H9 (cell line): ENCODE data around the gene KRTAP2-3. TPM values are rescaled to one million over a fixed set of nuclear protein-coding genes. Genes with fewer than 3 reads are reported as not detected.
"Not testable (repeated sequence)": the region's sequence is repeated elsewhere in the genome, so short reads cannot be mapped to it uniquely, and the experiment has no call there.

ENCODE experiments used
- DNase-seq: peaks from one replicate; pipeline ENCODE4 v3.0.0-alpha.2; 2017
- H2AFZ ChIP-seq: one replicate; pipeline ENCODE4 v1.6.1; 2013; ENCODE audit warnings: mild to moderate bottlenecking, low read length, control low read depth, moderate library complexity
- H2AK5ac ChIP-seq: 2 replicates; pipeline ENCODE4 v1.6.1; 2013; ENCODE audit warnings: low read length, control low read depth, mixed read lengths; ENCODE audit not compliant: insufficient read length
- H2BK120ac ChIP-seq: one replicate; pipeline ENCODE4 v1.6.1; 2013; ENCODE audit warnings: low read depth, mild to moderate bottlenecking, low read length, control low read depth, inconsistent platforms; ENCODE audit not compliant: poor library complexity, severe bottlenecking
- H2BK12ac ChIP-seq: 2 replicates; pipeline ENCODE4 v1.6.1; 2013; ENCODE audit warnings: low read length, control low read depth, mixed read lengths, low read depth; ENCODE audit not compliant: insufficient read length
- H2BK15ac ChIP-seq: 2 replicates; pipeline ENCODE4 v1.6.1; 2013; ENCODE audit warnings: low read depth, low read length, control low read depth
- H2BK20ac ChIP-seq: one replicate; pipeline ENCODE4 v1.6.1; 2013; ENCODE audit warnings: low read depth, mild to moderate bottlenecking, low read length, control low read depth, inconsistent platforms; ENCODE audit not compliant: poor library complexity, severe bottlenecking
- H2BK5ac ChIP-seq: 2 replicates; pipeline ENCODE4 v1.6.1; 2013; ENCODE audit warnings: low read length, control low read depth, mixed read lengths; ENCODE audit not compliant: insufficient read length
- H3K14ac ChIP-seq: 2 replicates; pipeline ENCODE4 v1.6.1; 2013; ENCODE audit warnings: low read length, control low read depth; ENCODE audit not compliant: insufficient read depth
- H3K18ac ChIP-seq: 2 replicates; pipeline ENCODE4 v1.6.1; 2013; ENCODE audit warnings: low read depth, mild to moderate bottlenecking, mixed read lengths, low read length, control low read depth; ENCODE audit not compliant: insufficient read length
- H3K23ac ChIP-seq: 2 replicates; pipeline ENCODE4 v1.6.1; 2013; ENCODE audit warnings: low read length, control low read depth, mixed read lengths, low read depth; ENCODE audit not compliant: insufficient read length
- H3K23me2 ChIP-seq: 2 replicates; pipeline ENCODE4 v1.6.1; 2013; ENCODE audit warnings: low read depth, mild to moderate bottlenecking, mixed read lengths, low read length, control low read depth; ENCODE audit not compliant: insufficient read length, poor library complexity, severe bottlenecking
- H3K27ac ChIP-seq: 2 replicates; pipeline ENCODE4 v1.5.1; 2013; ENCODE audit warnings: low read length, control low read depth, mixed read lengths, low read depth; ENCODE audit not compliant: insufficient read length
- H3K27me3 ChIP-seq: 2 replicates; pipeline ENCODE4 v1.6.1; 2013; ENCODE audit warnings: low read length, control low read depth, inconsistent platforms; ENCODE audit not compliant: insufficient read depth
- H3K4ac ChIP-seq: 2 replicates; pipeline ENCODE4 v1.6.1; 2013; ENCODE audit warnings: low read depth, mild to moderate bottlenecking, control low read depth, inconsistent platforms, low read length, moderate library complexity
- H3K4me1 ChIP-seq: 2 replicates; pipeline ENCODE4 v1.6.1; 2013; ENCODE audit warnings: low read length, control low read depth, inconsistent platforms; ENCODE audit not compliant: insufficient read depth
- H3K4me2 ChIP-seq: 2 replicates; pipeline ENCODE4 v1.6.1; 2013; ENCODE audit warnings: low read length, control low read depth, mixed read lengths; ENCODE audit not compliant: insufficient read length, insufficient read depth
- H3K56ac ChIP-seq: 2 replicates; pipeline ENCODE4 v1.6.1; 2013; ENCODE audit warnings: low read depth, mild to moderate bottlenecking, mixed read lengths, low read length, control low read depth; ENCODE audit not compliant: insufficient read length
- H3K79me1 ChIP-seq: 2 replicates; pipeline ENCODE4 v1.6.1; 2013; ENCODE audit warnings: low read depth, mild to moderate bottlenecking, moderate library complexity, low read length, control low read depth, inconsistent platforms; ENCODE audit not compliant: insufficient read depth, poor library complexity, severe bottlenecking
- H3K79me2 ChIP-seq: 2 replicates; pipeline ENCODE4 v1.6.1; 2013; ENCODE audit warnings: low read length, control low read depth, inconsistent platforms; ENCODE audit not compliant: insufficient read depth
- H3K9ac ChIP-seq: 2 replicates; pipeline ENCODE4 v1.6.1; 2013; ENCODE audit warnings: low read length, control low read depth, mixed read lengths; ENCODE audit not compliant: insufficient read length; ENCODE audit errors: extremely low read depth
- H3K9me3 ChIP-seq: one replicate; pipeline ENCODE4 v1.6.1; 2013; ENCODE audit warnings: low read depth, low read length, inconsistent platforms; ENCODE audit not compliant: control insufficient read depth
- H3T11ph ChIP-seq: one replicate; pipeline ENCODE4 v1.6.1; 2013; ENCODE audit warnings: mild to moderate bottlenecking, low read length, control low read depth, inconsistent platforms
- H4K20me1 ChIP-seq: one replicate; pipeline ENCODE4 v1.6.1; 2013; ENCODE audit not compliant: control insufficient read depth, insufficient read length, insufficient read depth
- H4K5ac ChIP-seq: 2 replicates; pipeline ENCODE4 v1.6.1; 2013; ENCODE audit warnings: low read depth, mild to moderate bottlenecking, mixed read lengths, low read length, control low read depth; ENCODE audit not compliant: insufficient read length
- H4K8ac ChIP-seq: replicated peaks from 2 replicates; pipeline ENCODE4 v1.6.1; 2013; ENCODE audit warnings: low read length, control low read depth, mixed read lengths, low read depth; ENCODE audit not compliant: insufficient read length
- H4K91ac ChIP-seq: 2 replicates; pipeline ENCODE4 v1.6.1; 2013; ENCODE audit warnings: low read depth, mild to moderate bottlenecking, moderate library complexity, mixed read lengths, low read length, control low read depth; ENCODE audit not compliant: insufficient read length
- H3K27ac Mint-ChIP-seq, 3 experiments: 2 replicates in 2 of 3; 3 replicates in 1 of 3; pipeline ENCODE4 v1.8.0; 2020 to 2021; ENCODE audit warnings: mixed read lengths in 3 of 3, mild to moderate bottlenecking in 1 of 3, moderate library complexity in 1 of 3
- H3K27me3 Mint-ChIP-seq: 2 replicates; pipeline ENCODE4 v1.8.0; 2021; ENCODE audit warnings: low read depth, mild to moderate bottlenecking, moderate library complexity, mixed read lengths
- H3K36me3 Mint-ChIP-seq, 3 experiments: 2 replicates in 2 of 3; 3 replicates in 1 of 3; pipeline ENCODE4 v1.8.0; 2020 to 2021; ENCODE audit warnings: low read depth in 3 of 3, mixed read lengths in 3 of 3; ENCODE audit not compliant: insufficient read depth in 1 of 3
- H3K4me1 Mint-ChIP-seq, 2 experiments: 2 replicates each; pipeline ENCODE4 v1.8.0; 2020; ENCODE audit warnings: mixed read lengths in 2 of 2
- H3K4me3 Mint-ChIP-seq, 2 experiments: 2 replicates in 1 of 2; 3 replicates in 1 of 2; pipeline ENCODE4 v1.8.0; 2020 to 2021; ENCODE audit warnings: mild to moderate bottlenecking in 2 of 2, mixed read lengths in 2 of 2, moderate library complexity in 1 of 2
- H3K9me3 Mint-ChIP-seq, 2 experiments: 2 replicates in 1 of 2; 3 replicates in 1 of 2; pipeline ENCODE4 v1.8.0; 2020; ENCODE audit warnings: mild to moderate bottlenecking in 2 of 2, mixed read lengths in 2 of 2, moderate library complexity in 1 of 2
- CTCF ChIP-seq: fragments of 200-600 bp; sonication (generic); conservative IDR thresholded peaks from 3 replicates; pipeline ENCODE4 v1.8.0; 2021; ENCODE audit warnings: antibody characterized with exemption, mild to moderate bottlenecking
- WGBS: extraction: QIAGEN DNeasy Blood & Tissue Kit; methylation state at CpG from one replicate; pipeline ENCODE4 v1.1.7; 2013; ENCODE audit warnings: missing lambda C conversion rate, low lambda C conversion rate, mixed read lengths; ENCODE audit not compliant: insufficient read length; ENCODE audit errors: extremely low coverage; 5-methylcytosine and 5-hydroxymethylcytosine counted together
- total RNA-seq: library from RNA; stranded (reverse); gene quantifications from 2 replicates; pipeline ENCODE4 v1.2.1, GENCODE V29; 2021

Gene KRTAP2-3
- total RNA-seq, 1 experiment from 2014 or later = not detected

- no peak for TF ChIP-seq CTCF
Observed at GRCh38 chr17:41057547-41057946, 2.4 kb downstream of the KRTAP2-3 start.

GRCh38 chr17:41055130-41055529 is 4.8 kb downstream of the KRTAP2-3 start, which contains the start of gene KRTAP2-2:
TSS of gene KRTAP2-2 (minus strand) at chr17:41055230. CDS start at chr17:41055211, 19 bp downstream.
- H2BK20ac ChIP-seq, H3K4me1 ChIP-seq, H2BK15ac ChIP-seq, H3K56ac ChIP-seq, H3K79me1 ChIP-seq, H3K9me3 Mint-ChIP-seq, H4K20me1 ChIP-seq, H3K4ac ChIP-seq, H3K4me3 Mint-ChIP-seq, H3K27ac Mint-ChIP-seq, H4K91ac ChIP-seq, H3K9me3 ChIP-seq, H2BK120ac ChIP-seq, H2BK5ac ChIP-seq, H2AK5ac ChIP-seq, H3K27me3 ChIP-seq, H3K23ac ChIP-seq, H3K36me3 Mint-ChIP-seq, H3K4me2 ChIP-seq, H3K14ac ChIP-seq, H3K9ac ChIP-seq, H4K5ac ChIP-seq, H2AFZ ChIP-seq, H3K18ac ChIP-seq, H3T11ph ChIP-seq, DNase-seq, H3K27ac ChIP-seq, H2BK12ac ChIP-seq, H4K8ac ChIP-seq, H3K23me2 ChIP-seq, H3K27me3 Mint-ChIP-seq, H3K79me2 ChIP-seq: not testable (repeated sequence)
- H3K4me1 Mint-ChIP-seq = peaks cover 8 to 11% of the 10 kb centered on the region in 2 experiments
- no CpG with 5 or more reads among the region's 6 CpGs for WGBS

More at GRCh38 chr17:41057547-41057946, 2.4 kb downstream of the KRTAP2-3 start:
- no peak overlapping the region for H3K4me3 Mint-ChIP-seq
- Histone ChIP-seq H3K4me2 (no peak overlapping the region), H3K23me2 (no peaks in the 10 kb centered on the region), H4K5ac (no peak overlapping the region), H3K14ac (no peak overlapping the region), H3K9ac (no peak overlapping the region), H4K20me1 (no peaks in the 10 kb centered on the region), H3K56ac (no peak overlapping the region), H3K27me3 (no peaks in the 10 kb centered on the region), H2BK120ac (no peak overlapping the region), H3K4ac (no peak overlapping the region), H3T11ph (no peak overlapping the region), H3K9me3 (no peaks in the 10 kb centered on the region), H3K27ac (no peak overlapping the region), H2BK15ac (no peak overlapping the region), H4K91ac (no peak overlapping the region), H3K79me1 (no peaks in the 10 kb centered on the region), H2BK12ac (no peak overlapping the region), H3K23ac (no peak overlapping the region), H2AFZ (no peak overlapping the region), H3K79me2 (no peaks in the 10 kb centered on the region), H2BK20ac (no peak overlapping the region), H2BK5ac (no peak overlapping the region), H4K8ac (no peak overlapping the region), H3K18ac (no peak overlapping the region), H2AK5ac (no peak overlapping the region), H3K4me1 (no peaks in the 10 kb centered on the region)
- no peaks in the 10 kb centered on the region for H3K27me3 Mint-ChIP-seq
- H3K36me3 Mint-ChIP-seq = no peaks in the 10 kb centered on the region; a peak in 1 of 7 replicates
- peaks cover 0 to 6% of the 10 kb centered on the region in 2 experiments; a peak in 2 of 5 replicates for H3K9me3 Mint-ChIP-seq
- DNase-seq = no peak
- H3K4me1 Mint-ChIP-seq = peaks cover 4 to 7% of the 10 kb centered on the region in 2 experiments
- no peak overlapping the region for H3K27ac Mint-ChIP-seq
- no CpG with 5 or more reads among the region's 1 CpG for WGBS
